Neuron (in vitro differentiated cells): ENCODE data around the gene HPSE2.

Experiments used
- H2AFZ ChIP-seq: one replicate; pipeline ENCODE4 v1.6.1; 2013; ENCODE audit warnings: low read depth, mild to moderate bottlenecking, inconsistent platforms, low read length, moderate library complexity
- H3K27me3 ChIP-seq: one replicate; pipeline ENCODE4 v1.6.1; 2013; ENCODE audit warnings: low read length; ENCODE audit not compliant: insufficient read depth
- H3K36me3 ChIP-seq: one replicate; pipeline ENCODE4 v1.6.1; 2013; ENCODE audit warnings: low read length; ENCODE audit not compliant: insufficient read depth
- H3K4me1 ChIP-seq: one replicate; pipeline ENCODE4 v1.6.1; 2013; ENCODE audit warnings: low read length; ENCODE audit not compliant: insufficient read depth
- H3K4me3 ChIP-seq: 2 replicates; pipeline ENCODE4 v1.5.1; 2013; ENCODE audit warnings: mild to moderate bottlenecking, low read length, moderate library complexity
- H3K9me3 ChIP-seq: one replicate; pipeline ENCODE4 v1.6.1; 2013; ENCODE audit warnings: low read length

Gene HPSE2

DNA sequence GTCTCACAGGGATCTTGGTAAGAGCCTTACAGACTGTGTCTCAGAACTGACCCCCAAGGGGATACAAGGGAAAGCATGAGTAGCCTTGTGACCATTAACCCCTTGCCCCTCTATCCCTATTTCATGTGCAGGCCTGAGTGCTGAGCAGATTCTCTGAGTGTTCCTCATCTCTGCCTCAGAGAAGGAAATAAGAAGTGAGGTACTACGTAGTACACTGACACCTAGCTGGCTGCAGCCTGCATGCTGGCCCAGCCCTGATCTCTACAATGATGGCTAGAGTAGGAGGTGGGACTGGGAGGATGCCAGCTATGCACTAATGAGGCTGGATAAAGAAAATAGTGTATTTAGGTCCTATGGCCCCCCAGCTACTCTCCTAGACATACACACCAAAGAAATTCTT is 614.0 kb downstream of the HPSE2 start:
- Histone ChIP-seq H3K36me3 (no peaks in the 10 kb centered on the region), H3K27me3 (peaks cover 4% of the 10 kb centered on the region), H3K9me3 (no peaks in the 10 kb centered on the region), H3K4me1 (no peaks in the 10 kb centered on the region), H3K4me3 (no peak overlapping the region), H2AFZ (no peak overlapping the region)

- peaks cover 4% of the 10 kb centered on the region for H3K27me3 ChIP-seq
- no peaks in the 10 kb centered on the region for H3K36me3 ChIP-seq
- H3K4me1 ChIP-seq: no peaks in the 10 kb centered on the region
- no peak overlapping the region for H2AFZ ChIP-seq
- H3K4me3 ChIP-seq: no peak overlapping the region
- H3K9me3 ChIP-seq: no peaks in the 10 kb centered on the region
Measured at GRCh38 chr10:98620503-98620902, 615.1 kb downstream of the HPSE2 start.

DNA sequence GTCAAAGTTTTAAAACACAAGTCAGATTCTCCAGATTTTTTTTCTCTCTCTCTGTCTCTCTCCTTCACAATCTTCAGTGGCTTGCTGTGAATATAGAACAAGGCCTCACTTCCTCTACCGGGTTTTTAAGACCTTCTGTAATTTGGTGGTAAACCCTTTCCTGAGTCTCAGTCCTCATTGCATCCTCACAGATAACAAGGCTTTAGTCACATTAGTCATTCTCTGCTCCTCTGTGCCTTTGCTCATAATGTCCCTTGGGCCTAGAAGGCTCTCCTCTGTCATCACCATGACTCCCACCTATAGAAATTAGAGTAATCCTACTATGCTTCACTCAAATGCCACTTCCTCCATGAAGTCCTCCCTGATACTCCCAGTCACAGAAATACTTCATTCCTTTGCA is 616.2 kb downstream of the HPSE2 start:
- no peak overlapping the region for H2AFZ ChIP-seq
- no peaks in the 10 kb centered on the region for H3K4me1 ChIP-seq
- H3K27me3 ChIP-seq: peaks cover 4% of the 10 kb centered on the region
- H3K4me3 ChIP-seq: no peak overlapping the region
- H3K36me3 ChIP-seq: no peaks in the 10 kb centered on the region
- no peaks in the 10 kb centered on the region for H3K9me3 ChIP-seq

GRCh38 chr10:98617906-98618520 is 617.6 kb downstream of the HPSE2 start:
- no peak overlapping the region for H2AFZ ChIP-seq
- peaks cover 4% of the 10 kb centered on the region for H3K27me3 ChIP-seq
- no peak overlapping the region for H3K4me3 ChIP-seq
- H3K4me1 ChIP-seq: no peaks in the 10 kb centered on the region
- H3K36me3 ChIP-seq: no peaks in the 10 kb centered on the region
- H3K9me3 ChIP-seq: no peaks in the 10 kb centered on the region

- H3K36me3 ChIP-seq: no peaks in the 10 kb centered on the region
- H3K4me3 ChIP-seq: no peak overlapping the region
- H3K9me3 ChIP-seq: no peaks in the 10 kb centered on the region
- peaks cover 4% of the 10 kb centered on the region for H3K27me3 ChIP-seq
- H3K4me1 ChIP-seq: no peaks in the 10 kb centered on the region
- no peak overlapping the region for H2AFZ ChIP-seq
Measured at GRCh38 chr10:98613446-98613845, 622.2 kb downstream of the HPSE2 start.

GRCh38 chr10:98611436-98611835 is 624.2 kb downstream of the HPSE2 start:
- Histone ChIP-seq H3K27me3 (no peaks in the 10 kb centered on the region), H3K4me3 (no peak overlapping the region), H2AFZ (no peak overlapping the region), H3K4me1 (no peaks in the 10 kb centered on the region), H3K36me3 (no peaks in the 10 kb centered on the region), H3K9me3 (no peaks in the 10 kb centered on the region)

- Histone ChIP-seq H3K4me3 (no peak overlapping the region), H3K9me3 (no peaks in the 10 kb centered on the region), H3K27me3 (no peaks in the 10 kb centered on the region), H3K4me1 (no peaks in the 10 kb centered on the region), H2AFZ (no peak overlapping the region), H3K36me3 (no peaks in the 10 kb centered on the region)
Measured at GRCh38 chr10:98610836-98611235, 624.8 kb downstream of the HPSE2 start.

- no peaks in the 10 kb centered on the region for H3K4me1 ChIP-seq
- H3K4me3 ChIP-seq: no peak overlapping the region
- H3K27me3 ChIP-seq: no peaks in the 10 kb centered on the region
- no peak overlapping the region for H2AFZ ChIP-seq
- no peaks in the 10 kb centered on the region for H3K36me3 ChIP-seq
- H3K9me3 ChIP-seq: no peaks in the 10 kb centered on the region
Measured at GRCh38 chr10:98610301-98610700, 625.4 kb downstream of the HPSE2 start.

- Histone ChIP-seq H2AFZ (no peak overlapping the region), H3K36me3 (no peaks in the 10 kb centered on the region), H3K27me3 (no peaks in the 10 kb centered on the region), H3K4me1 (no peaks in the 10 kb centered on the region), H3K9me3 (no peaks in the 10 kb centered on the region), H3K4me3 (no peak overlapping the region)
Measured at GRCh38 chr10:98609265-98609664, 626.4 kb downstream of the HPSE2 start.

- Histone ChIP-seq H3K36me3 (no peaks in the 10 kb centered on the region), H3K4me3 (no peak overlapping the region)
Measured at GRCh38 chr10:98608411-98608810, 627.2 kb downstream of the HPSE2 start.

GRCh38 chr10:98602224-98602623 is 633.4 kb downstream of the HPSE2 start:
- H3K27me3 ChIP-seq: no peaks in the 10 kb centered on the region
- H3K4me3 ChIP-seq: no peak overlapping the region
- no peaks in the 10 kb centered on the region for H3K4me1 ChIP-seq
- no peaks in the 10 kb centered on the region for H3K9me3 ChIP-seq
- H3K36me3 ChIP-seq: no peaks in the 10 kb centered on the region
- H2AFZ ChIP-seq: no peak overlapping the region

More at GRCh38 chr10:98608411-98608810, 627.2 kb downstream of the HPSE2 start:
- Histone ChIP-seq H3K9me3 (no peaks in the 10 kb centered on the region), H2AFZ (no peak overlapping the region), H3K27me3 (no peaks in the 10 kb centered on the region), H3K4me1 (no peaks in the 10 kb centered on the region)

- Histone ChIP-seq H3K27me3 (no peaks in the 10 kb centered on the region), H3K36me3 (no peaks in the 10 kb centered on the region), H3K9me3 (no peaks in the 10 kb centered on the region), H3K4me3 (no peak overlapping the region), H2AFZ (no peak overlapping the region), H3K4me1 (no peaks in the 10 kb centered on the region)
Measured at GRCh38 chr10:98599032-98599610, 636.5 kb downstream of the HPSE2 start.

GRCh38 chr10:98596404-98596803 is 639.2 kb downstream of the HPSE2 start:
- Histone ChIP-seq H3K4me3 (no peak overlapping the region), H3K9me3 (no peaks in the 10 kb centered on the region), H2AFZ (no peak overlapping the region), H3K27me3 (no peaks in the 10 kb centered on the region), H3K4me1 (no peaks in the 10 kb centered on the region), H3K36me3 (no peaks in the 10 kb centered on the region)

GRCh38 chr10:98589691-98590090 is 646.0 kb downstream of the HPSE2 start:
- Histone ChIP-seq H3K4me3 (no peak overlapping the region), H3K36me3 (no peaks in the 10 kb centered on the region), H3K27me3 (no peaks in the 10 kb centered on the region), H2AFZ (no peak overlapping the region), H3K9me3 (no peaks in the 10 kb centered on the region), H3K4me1 (no peaks in the 10 kb centered on the region)
